GM18505 (cell line): ENCODE results near the gene WNT9B.

Source experiments
- ATAC-seq: cut with Tn5 transposase; IDR thresholded peaks from one replicate; pipeline ENCODE4 v1.9.1; 2021; ENCODE audit not compliant: unreplicated experiment
- POLR2A ChIP-seq: IDR thresholded peaks from 4 replicates; pipeline ENCODE4 v1.6.1; 2011; ENCODE audit warnings: borderline replicate concordance; ENCODE audit not compliant: insufficient read depth, insufficient read length; ENCODE audit errors: extremely low read depth

The WNT9B gene

GRCh38 chr17:46928467-46929261 is 77.3 kb downstream of the WNT9B start:
- no peak for TF ChIP-seq POLR2A
- ATAC-seq = no peak

- no peak for ATAC-seq
- TF ChIP-seq POLR2A = no peak
Observed at GRCh38 chr17:46929413-46929812, 78.0 kb downstream of the WNT9B start.

- no peak for TF ChIP-seq POLR2A
- no peak for ATAC-seq
Observed at GRCh38 chr17:46930051-46930450, 78.7 kb downstream of the WNT9B start.

GRCh38 chr17:46931596-46931995 is 80.2 kb downstream of the WNT9B start:
- no peak for TF ChIP-seq POLR2A
- ATAC-seq = no peak

- no peak for ATAC-seq
- TF ChIP-seq POLR2A = no peak
Observed at GRCh38 chr17:46935658-46936266, 84.4 kb downstream of the WNT9B start.
